Measurements from ENCODE around the gene TRIM28.
"Not testable (repeated sequence)": the region's sequence is repeated elsewhere in the genome, so short reads cannot be mapped to it uniquely, and the experiment has no call there.

TRIM28 gene

DNA sequence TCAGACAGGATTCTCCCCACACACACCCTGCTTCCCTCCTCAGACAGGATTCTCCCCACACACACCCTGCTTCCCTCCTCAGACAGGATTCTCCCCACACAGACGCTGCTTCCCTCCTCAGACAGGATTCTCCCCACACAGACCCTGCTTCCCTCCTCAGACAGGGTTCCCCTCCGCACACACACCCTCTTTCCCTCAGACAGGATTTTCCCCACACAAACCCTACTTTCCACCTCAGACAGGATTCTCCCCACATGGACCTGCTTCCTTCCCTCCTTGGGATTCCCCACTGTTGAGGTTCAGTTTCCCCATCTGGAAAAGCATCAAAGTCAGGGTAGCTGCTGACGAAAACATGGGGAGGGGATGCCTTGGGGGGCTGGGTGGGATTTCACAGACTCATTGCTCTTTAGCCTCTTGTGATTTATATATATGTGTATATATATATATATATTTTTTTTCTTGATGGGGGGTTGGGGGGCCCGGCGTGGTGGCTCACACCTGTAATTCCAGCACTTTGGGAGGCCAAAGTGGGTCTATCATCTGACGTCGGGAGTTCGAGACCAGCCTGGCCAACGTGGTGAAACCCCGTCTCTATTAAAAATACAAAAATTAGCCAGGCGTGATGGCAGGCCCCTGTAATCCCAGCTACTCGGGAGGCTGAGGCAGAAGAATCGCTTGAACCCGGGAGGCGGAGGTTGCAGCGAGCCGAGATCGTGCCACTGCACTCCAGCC lies 1.1 kb upstream of the TRIM28 start:
- H2AFZ ChIP-seq (ENCODE audit: insufficient read depth, low read length, poor library complexity); H3K4me2 ChIP-seq (ENCODE audit: low read length); H4K12ac ChIP-seq (ENCODE audit: low read depth, low read length); H3K18ac ChIP-seq (ENCODE audit: low read length); H3K9ac ChIP-seq (ENCODE audit: low read length); H2AK5ac ChIP-seq (ENCODE audit: low read length); H2BK5ac ChIP-seq (ENCODE audit: low read depth, low read length, poor library complexity); H3K4ac ChIP-seq (ENCODE audit: low read depth, low read length); H3K4me3 ChIP-seq (ENCODE audit: low read depth, low read length); H2BK12ac ChIP-seq (ENCODE audit: low read length); H2BK120ac ChIP-seq (ENCODE audit: insufficient read depth, low read length, poor library complexity); DNase-seq; H3K9me3 ChIP-seq (ENCODE audit: insufficient read depth, low read depth, low read length); H3K27me3 ChIP-seq (ENCODE audit: insufficient read depth, low read length); H3K27ac ChIP-seq (ENCODE audit: low read depth, low read length); H3K14ac ChIP-seq (ENCODE audit: low read length): not testable (repeated sequence)
- WGBS (ENCODE audit: extremely low coverage, insufficient coverage, insufficient read length), result no CpG with 5 or more reads among the region's 18 CpGs
- Histone ChIP-seq H3K23ac (ENCODE audit: low read length) (peak overlapping the region; percentile 83), H3K4me1 (ENCODE audit: control insufficient read depth in 1 of 2, insufficient read depth in 2 of 2, low read length in 2 of 2) (peaks cover 7 to 19% of the 10 kb centered on the region in 2 experiments), H3K36me3 (ENCODE audit: control insufficient read depth in 1 of 2, insufficient read depth in 2 of 2, low read length in 2 of 2) (peaks cover 18 to 21% of the 10 kb centered on the region in 2 experiments), H3K79me2 (ENCODE audit: control insufficient read depth, insufficient read depth, low read length, poor library complexity) (peaks cover 29% of the 10 kb centered on the region), H3K79me1 (ENCODE audit: low read length) (peaks cover 22% of the 10 kb centered on the region), H4K8ac (ENCODE audit: low read depth, low read length) (peak overlapping the region; percentile 84), H4K91ac (ENCODE audit: low read depth, low read length) (peak overlapping the region; percentile 92)

DNA sequence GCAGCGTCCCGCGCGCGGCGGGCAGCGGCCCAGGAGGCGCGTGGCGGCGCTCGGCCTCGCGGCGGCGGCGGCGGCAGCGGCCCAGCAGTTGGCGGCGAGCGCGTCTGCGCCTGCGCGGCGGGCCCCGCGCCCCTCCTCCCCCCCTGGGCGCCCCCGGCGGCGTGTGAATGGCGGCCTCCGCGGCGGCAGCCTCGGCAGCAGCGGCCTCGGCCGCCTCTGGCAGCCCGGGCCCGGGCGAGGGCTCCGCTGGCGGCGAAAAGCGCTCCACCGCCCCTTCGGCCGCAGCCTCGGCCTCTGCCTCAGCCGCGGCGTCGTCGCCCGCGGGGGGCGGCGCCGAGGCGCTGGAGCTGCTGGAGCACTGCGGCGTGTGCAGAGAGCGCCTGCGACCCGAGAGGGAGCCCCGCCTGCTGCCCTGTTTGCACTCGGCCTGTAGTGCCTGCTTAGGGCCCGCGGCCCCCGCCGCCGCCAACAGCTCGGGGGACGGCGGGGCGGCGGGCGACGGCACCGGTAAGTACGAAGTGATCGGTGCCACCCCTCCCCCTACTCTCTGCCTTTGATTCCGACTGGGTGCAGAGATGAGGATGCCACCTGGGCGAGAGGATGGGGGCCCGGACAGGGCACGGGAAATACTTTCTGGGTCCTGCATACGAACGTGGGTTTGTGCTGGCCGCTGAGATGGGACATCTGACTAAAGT lies 874 bp downstream of the TRIM28 start:
- peak overlapping the region; percentile 86 for H4K12ac ChIP-seq (ENCODE audit: low read depth, low read length)
- peak overlapping the region; percentile 99 for H3K9ac ChIP-seq (ENCODE audit: low read length)
- peaks cover 15% of the 10 kb centered on the region for H3K79me1 ChIP-seq (ENCODE audit: low read length)
- peak overlapping the region; percentile 67 for H3K4me2 ChIP-seq (ENCODE audit: low read length)
- peak overlapping the region; percentile 100 for H3K18ac ChIP-seq (ENCODE audit: low read length)
- DNase-seq, result peak in 1 of 2 donors; percentile 66
- no peak overlapping the region for H2BK12ac ChIP-seq (ENCODE audit: low read length)
- H2AK5ac ChIP-seq (ENCODE audit: low read length), result peak overlapping the region; percentile 81
- H2BK5ac ChIP-seq (ENCODE audit: low read depth, low read length, poor library complexity), result peak overlapping the region; percentile 97
- peaks cover 37 to 40% of the 10 kb centered on the region in 2 experiments for H3K36me3 ChIP-seq (ENCODE audit: control insufficient read depth in 1 of 2, insufficient read depth in 2 of 2, low read length in 2 of 2)
- peak overlapping the region; percentile 98 for H3K27ac ChIP-seq (ENCODE audit: low read depth, low read length)
- peaks cover 4% of the 10 kb centered on the region for H3K27me3 ChIP-seq (ENCODE audit: insufficient read depth, low read length)
- peaks cover 26% of the 10 kb centered on the region for H3K79me2 ChIP-seq (ENCODE audit: control insufficient read depth, insufficient read depth, low read length, poor library complexity)
- peak overlapping the region; percentile 99 for H3K4ac ChIP-seq (ENCODE audit: low read depth, low read length)
- peak overlapping the region; percentile 82 for H2AFZ ChIP-seq (ENCODE audit: insufficient read depth, low read length, poor library complexity)
- peak overlapping the region; percentile 97 for H3K4me3 ChIP-seq (ENCODE audit: low read depth, low read length)
- H4K91ac ChIP-seq (ENCODE audit: low read depth, low read length), result peak overlapping the region; percentile 94
- H3K14ac ChIP-seq (ENCODE audit: low read length), result peak overlapping the region; percentile 99
- peaks cover 7 to 14% of the 10 kb centered on the region in 2 experiments for H3K4me1 ChIP-seq (ENCODE audit: control insufficient read depth in 1 of 2, insufficient read depth in 2 of 2, low read length in 2 of 2)
- peaks cover 2% of the 10 kb centered on the region for H3K9me3 ChIP-seq (ENCODE audit: insufficient read depth, low read depth, low read length)
- peak overlapping the region; percentile 94 for H4K8ac ChIP-seq (ENCODE audit: low read depth, low read length)
- H2BK120ac ChIP-seq (ENCODE audit: insufficient read depth, low read length, poor library complexity), result peak overlapping the region; percentile 91
- no CpG with 5 or more reads among the region's 92 CpGs for WGBS (ENCODE audit: extremely low coverage, insufficient coverage, insufficient read length)
- no peak overlapping the region for H3K23ac ChIP-seq (ENCODE audit: low read length)

DNA sequence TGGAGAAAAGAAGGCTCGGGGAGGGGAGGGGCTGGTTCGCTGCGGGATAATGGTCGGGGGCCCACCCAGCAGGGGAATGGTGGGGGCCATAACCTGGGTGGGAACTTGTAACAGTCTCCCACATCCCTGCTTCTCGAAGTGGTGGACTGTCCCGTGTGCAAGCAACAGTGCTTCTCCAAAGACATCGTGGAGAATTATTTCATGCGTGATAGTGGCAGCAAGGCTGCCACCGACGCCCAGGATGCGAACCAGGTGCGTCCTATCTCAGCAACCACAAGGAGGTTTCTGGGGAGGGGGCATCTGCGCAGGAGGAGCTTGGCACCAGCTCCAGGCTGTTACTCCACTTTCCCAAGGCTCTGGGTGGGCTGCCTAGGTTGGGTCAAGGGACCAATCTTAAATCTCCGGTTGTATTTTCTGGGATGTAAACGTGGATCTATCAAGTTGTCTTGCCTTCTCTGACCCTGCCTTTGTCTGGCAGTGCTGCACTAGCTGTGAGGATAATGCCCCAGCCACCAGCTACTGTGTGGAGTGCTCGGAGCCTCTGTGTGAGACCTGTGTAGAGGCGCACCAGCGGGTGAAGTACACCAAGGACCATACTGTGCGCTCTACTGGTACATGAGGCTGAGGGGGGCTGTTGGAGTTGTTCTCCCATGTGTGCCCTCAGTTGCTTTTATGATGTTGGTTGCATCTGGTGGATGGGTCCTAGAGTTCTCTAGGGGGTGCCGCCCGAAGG lies 1.6 kb downstream of the TRIM28 start:
- Histone ChIP-seq H3K27ac (ENCODE audit: low read depth, low read length) (no peak overlapping the region), H3K79me2 (ENCODE audit: control insufficient read depth, insufficient read depth, low read length, poor library complexity) (peaks cover 26% of the 10 kb centered on the region), H3K14ac (ENCODE audit: low read length) (no peak overlapping the region), H3K9ac (ENCODE audit: low read length) (peak overlapping the region; percentile 96), H4K12ac (ENCODE audit: low read depth, low read length) (no peak overlapping the region), H2AK5ac (ENCODE audit: low read length) (no peak overlapping the region), H3K4ac (ENCODE audit: low read depth, low read length) (peak overlapping the region; percentile 99), H2AFZ (ENCODE audit: insufficient read depth, low read length, poor library complexity) (no peak overlapping the region), H3K79me1 (ENCODE audit: low read length) (peaks cover 15% of the 10 kb centered on the region), H3K18ac (ENCODE audit: low read length) (no peak overlapping the region), H2BK5ac (ENCODE audit: low read depth, low read length, poor library complexity) (no peak overlapping the region), H4K91ac (ENCODE audit: low read depth, low read length) (no peak overlapping the region), H2BK12ac (ENCODE audit: low read length) (no peak overlapping the region), H3K9me3 (ENCODE audit: insufficient read depth, low read depth, low read length) (peaks cover 2% of the 10 kb centered on the region), H3K4me2 (ENCODE audit: low read length) (peak overlapping the region; percentile 67), H3K23ac (ENCODE audit: low read length) (no peak overlapping the region), H3K4me1 (ENCODE audit: control insufficient read depth in 1 of 2, insufficient read depth in 2 of 2, low read length in 2 of 2) (peaks cover 7 to 14% of the 10 kb centered on the region in 2 experiments), H3K27me3 (ENCODE audit: insufficient read depth, low read length) (peaks cover 2% of the 10 kb centered on the region), H3K36me3 (ENCODE audit: control insufficient read depth in 1 of 2, insufficient read depth in 2 of 2, low read length in 2 of 2) (peaks cover 44 to 48% of the 10 kb centered on the region in 2 experiments), H4K8ac (ENCODE audit: low read depth, low read length) (no peak overlapping the region), H2BK120ac (ENCODE audit: insufficient read depth, low read length, poor library complexity) (no peak overlapping the region), H3K4me3 (ENCODE audit: low read depth, low read length) (peak overlapping the region; percentile 97)
- no peak for DNase-seq
- no CpG with 5 or more reads among the region's 21 CpGs for WGBS (ENCODE audit: extremely low coverage, insufficient coverage, insufficient read length)

- Histone ChIP-seq H3K14ac (ENCODE audit: low read length) (no peak overlapping the region), H3K4me1 (ENCODE audit: control insufficient read depth in 1 of 2, insufficient read depth in 2 of 2, low read length in 2 of 2) (peaks cover 7 to 14% of the 10 kb centered on the region in 2 experiments), H3K4ac (ENCODE audit: low read depth, low read length) (peak overlapping the region; percentile 99), H3K18ac (ENCODE audit: low read length) (no peak overlapping the region), H3K27me3 (ENCODE audit: insufficient read depth, low read length) (no peaks in the 10 kb centered on the region), H3K4me2 (ENCODE audit: low read length) (peak overlapping the region; percentile 67), H3K9ac (ENCODE audit: low read length) (peak overlapping the region; percentile 96), H2BK120ac (ENCODE audit: insufficient read depth, low read length, poor library complexity) (no peak overlapping the region), H3K36me3 (ENCODE audit: control insufficient read depth in 1 of 2, insufficient read depth in 2 of 2, low read length in 2 of 2) (peaks cover 50 to 54% of the 10 kb centered on the region in 2 experiments), H3K79me2 (ENCODE audit: control insufficient read depth, insufficient read depth, low read length, poor library complexity) (peaks cover 26% of the 10 kb centered on the region), H4K12ac (ENCODE audit: low read depth, low read length) (no peak overlapping the region), H4K91ac (ENCODE audit: low read depth, low read length) (no peak overlapping the region), H2BK5ac (ENCODE audit: low read depth, low read length, poor library complexity) (no peak overlapping the region), H2AK5ac (ENCODE audit: low read length) (no peak overlapping the region), H3K27ac (ENCODE audit: low read depth, low read length) (no peak overlapping the region), H2AFZ (ENCODE audit: insufficient read depth, low read length, poor library complexity) (peak overlapping the region; percentile 8), H3K79me1 (ENCODE audit: low read length) (peaks cover 15% of the 10 kb centered on the region), H2BK12ac (ENCODE audit: low read length) (no peak overlapping the region), H3K23ac (ENCODE audit: low read length) (peak overlapping the region; percentile 48), H3K4me3 (ENCODE audit: low read depth, low read length) (peak overlapping the region; percentile 97), H3K9me3 (ENCODE audit: insufficient read depth, low read depth, low read length) (peaks cover 2% of the 10 kb centered on the region), H4K8ac (ENCODE audit: low read depth, low read length) (no peak overlapping the region)
- DNase-seq, result no peak
- no CpG with 5 or more reads among the region's 1 CpG for WGBS (ENCODE audit: extremely low coverage, insufficient coverage, insufficient read length)
Measured at GRCh38 chr19:58546019-58546530, 2.2 kb downstream of the TRIM28 start.

Data from trophoblast cell (in vitro differentiated cells and primary cell).